Peyer's patch (tissue), 4 donors: Measurements from ENCODE around the gene EIF2B4. TPM values are rescaled to one million over a fixed set of nuclear protein-coding genes. Genes with fewer than 3 reads are reported as not detected.
A peak's percentile ranks its signal among the peaks of the same experiment; 100 is the strongest.

Experiments used
- DNase-seq, 3 donors: peaks; one replicate each; pipeline ENCODE4 v3.0.0-alpha.2; 2017 to 2019
- H3K27ac ChIP-seq, 4 donors: fragments of 200-600 bp; sonication (generic); one replicate each; pipeline ENCODE4 v1.5.1; 2016 to 2019
- H3K27me3 ChIP-seq, 2 donors: fragments of 200-600 bp; sonication (generic); one replicate each; pipeline ENCODE4 v1.5.1; 2019
- H3K36me3 ChIP-seq, 3 donors: fragments of 200-600 bp; sonication (generic); one replicate each; pipeline ENCODE4 v1.5.1; 2016 to 2019
- H3K4me1 ChIP-seq, 4 donors: fragments of 200-600 bp; sonication (generic); one replicate each; pipeline ENCODE4 v1.5.1; 2016 to 2019
- H3K4me3 ChIP-seq, 4 donors: fragments of 200-600 bp; sonication (generic); 1 replicate in 3 of 4; 2 replicates in 1 of 4; pipeline ENCODE4 v1.5.1; 2016 to 2019; ENCODE audit warnings: mild to moderate bottlenecking in 1 of 4
- H3K9me3 ChIP-seq, 4 donors: fragments of 200-600 bp; sonication (generic); one replicate each; pipeline ENCODE4 v1.5.1; 2016 to 2019; ENCODE audit warnings: mild to moderate bottlenecking in 1 of 4
- POLR2A ChIP-seq, 2 donors: fragments of 450-650 bp; IDR thresholded peaks; one replicate each; pipeline ENCODE4 v1.5.1; 2017; ENCODE audit warnings: antibody characterized with exemption in 2 of 2, mild to moderate bottlenecking in 2 of 2, moderate library complexity in 2 of 2
- total RNA-seq, 4 donors: library from RNA; depleted of rRNA; stranded (reverse); fragments of >200 nt; gene quantifications; one replicate each; pipeline ENCODE4 v1.1.0, GENCODE V29; 2016
- TF ChIP-seq, protein P1 (sequence below), 6 experiments: fragments of 450-650 bp in 4 of 6; fragments of 200-600 bp in 2 of 6; sonication (generic) in 1 of 6; IDR thresholded peaks; one replicate each; pipeline ENCODE4 v1.5.1; 2017 to 2019; ENCODE audit warnings: antibody characterized with exemption in 6 of 6, mild to moderate bottlenecking in 3 of 6, moderate library complexity in 1 of 6

The EIF2B4 gene
- total RNA-seq, 4 donors from 2014 or later: 19.8 to 47.0 (median 33.7) TPM

DNA sequence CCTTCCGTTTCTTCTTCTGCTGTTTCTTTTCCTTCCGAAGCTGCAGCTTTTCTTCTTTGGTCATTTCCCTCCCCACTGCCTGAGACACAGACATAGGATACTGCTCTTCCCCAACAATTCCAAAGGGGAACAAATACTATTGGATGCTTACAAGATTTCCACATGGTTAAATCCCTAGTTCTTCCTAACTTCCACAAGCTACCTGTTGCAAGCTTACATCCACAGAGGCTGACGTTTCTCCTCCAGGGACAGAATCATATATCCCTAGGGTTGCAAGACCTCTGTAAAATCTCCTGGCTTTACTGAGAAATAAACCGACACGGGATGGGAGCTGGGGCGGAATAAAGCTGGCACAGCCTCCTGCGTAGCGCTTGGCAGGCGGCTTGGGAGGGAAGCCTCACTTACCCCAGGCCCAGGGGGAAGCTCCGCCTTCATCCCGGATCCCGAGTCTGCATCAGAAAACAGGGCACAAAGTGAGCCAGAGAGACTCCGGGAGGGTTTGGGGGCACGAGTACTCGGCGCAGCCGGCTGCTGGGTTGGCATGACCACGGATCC, 590 bp downstream of the EIF2B4 start:
- no peak for TF ChIP-seq POLR2A (IDR thresholded peaks at IDR 0.05)
- TF ChIP-seq, protein P1, sequence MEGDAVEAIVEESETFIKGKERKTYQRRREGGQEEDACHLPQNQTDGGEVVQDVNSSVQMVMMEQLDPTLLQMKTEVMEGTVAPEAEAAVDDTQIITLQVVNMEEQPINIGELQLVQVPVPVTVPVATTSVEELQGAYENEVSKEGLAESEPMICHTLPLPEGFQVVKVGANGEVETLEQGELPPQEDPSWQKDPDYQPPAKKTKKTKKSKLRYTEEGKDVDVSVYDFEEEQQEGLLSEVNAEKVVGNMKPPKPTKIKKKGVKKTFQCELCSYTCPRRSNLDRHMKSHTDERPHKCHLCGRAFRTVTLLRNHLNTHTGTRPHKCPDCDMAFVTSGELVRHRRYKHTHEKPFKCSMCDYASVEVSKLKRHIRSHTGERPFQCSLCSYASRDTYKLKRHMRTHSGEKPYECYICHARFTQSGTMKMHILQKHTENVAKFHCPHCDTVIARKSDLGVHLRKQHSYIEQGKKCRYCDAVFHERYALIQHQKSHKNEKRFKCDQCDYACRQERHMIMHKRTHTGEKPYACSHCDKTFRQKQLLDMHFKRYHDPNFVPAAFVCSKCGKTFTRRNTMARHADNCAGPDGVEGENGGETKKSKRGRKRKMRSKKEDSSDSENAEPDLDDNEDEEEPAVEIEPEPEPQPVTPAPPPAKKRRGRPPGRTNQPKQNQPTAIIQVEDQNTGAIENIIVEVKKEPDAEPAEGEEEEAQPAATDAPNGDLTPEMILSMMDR (IDR thresholded peaks at IDR 0.05): no peak
- Histone ChIP-seq H3K36me3 (peaks cover 0 to 60% (median 4%) of the 10 kb centered on the region in 3 donors), H3K4me1 (peaks cover 0 to 27% (median 11%) of the 10 kb centered on the region in 4 donors), H3K9me3 (no peaks in the 10 kb centered on the region), H3K27me3 (no peaks in the 10 kb centered on the region), H3K27ac (peak overlapping the region; percentile 86 to 90 (median 90)), H3K4me3 (peak overlapping the region; percentile 77 to 89 (median 78))
- peak in 1 of 3 donors; percentile 48 for DNase-seq

DNA sequence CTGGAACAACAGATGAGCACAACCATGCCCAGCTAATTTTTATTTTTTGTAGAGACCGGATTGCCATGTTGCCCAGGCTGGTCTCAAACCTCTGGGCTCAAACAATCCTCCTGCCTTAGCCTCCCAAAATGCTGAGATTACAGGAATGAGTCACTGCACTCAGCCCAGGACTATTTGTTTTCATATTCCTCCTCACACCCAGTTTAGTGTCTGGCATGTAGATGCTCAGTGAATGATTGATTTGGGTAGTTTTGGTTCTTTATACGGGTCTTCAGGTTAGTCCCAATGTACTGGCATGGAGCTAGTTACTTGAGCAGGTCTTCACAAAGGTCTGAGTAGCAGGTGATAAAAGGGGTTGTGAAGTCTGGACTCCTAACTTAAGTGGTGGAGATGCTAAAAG, 6.2 kb downstream of the EIF2B4 start:
- no peak for TF ChIP-seq POLR2A (IDR thresholded peaks at IDR 0.05)
- TF ChIP-seq, protein P1 (IDR thresholded peaks at IDR 0.05): no peak
- no peak overlapping the region for H3K27ac ChIP-seq
- no peak for DNase-seq
- no peaks in the 10 kb centered on the region for H3K27me3 ChIP-seq
- H3K36me3 ChIP-seq: peaks cover 0 to 58% (median 4%) of the 10 kb centered on the region in 3 donors
- H3K4me1 ChIP-seq: peaks cover 0 to 4% (median under 1%) of the 10 kb centered on the region in 4 donors
- H3K4me3 ChIP-seq: no peak overlapping the region
- no peaks in the 10 kb centered on the region for H3K9me3 ChIP-seq

DNA sequence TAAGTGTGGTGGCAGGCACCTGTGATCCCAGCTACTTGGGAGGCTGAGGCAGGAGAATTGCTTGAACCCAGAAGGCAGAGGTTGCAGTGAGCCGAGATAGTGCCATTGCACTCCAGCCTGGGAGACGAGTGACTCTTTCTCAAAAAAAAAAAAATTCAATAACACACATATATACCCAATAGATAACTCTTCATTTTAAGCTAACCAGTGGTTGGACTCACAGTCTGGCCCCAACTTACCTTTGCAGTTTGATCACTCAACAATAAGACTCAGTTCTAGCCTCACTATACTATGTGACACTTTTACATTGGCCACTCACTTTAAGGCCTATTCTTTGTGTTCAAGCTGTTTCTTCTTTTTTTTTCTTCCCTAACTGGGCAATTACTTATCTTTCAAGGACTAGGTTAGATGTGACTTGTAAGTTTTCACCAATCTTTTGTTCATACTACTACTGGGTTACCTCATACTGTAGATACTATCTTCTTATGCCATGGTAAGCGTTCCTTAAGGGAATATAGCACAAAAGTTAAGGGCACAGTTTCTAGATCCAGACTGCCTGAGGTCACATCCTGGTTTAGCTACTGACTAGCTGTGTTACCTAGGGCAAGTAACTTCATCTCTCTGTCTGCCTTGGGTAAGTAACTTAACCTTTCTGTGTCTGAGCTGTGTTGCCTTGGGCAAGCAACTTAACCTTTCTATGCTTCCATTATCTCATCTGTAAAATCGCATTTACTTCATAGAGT, 7.3 kb downstream of the EIF2B4 start:
- Histone ChIP-seq H3K9me3 (no peaks in the 10 kb centered on the region), H3K27ac (no peak overlapping the region), H3K4me1 (peaks cover 0 to 7% (median 0%) of the 10 kb centered on the region in 4 donors), H3K36me3 (peaks cover 0 to 48% (median 4%) of the 10 kb centered on the region in 3 donors), H3K4me3 (no peak overlapping the region), H3K27me3 (no peaks in the 10 kb centered on the region)
- TF ChIP-seq, protein P1 (IDR thresholded peaks at IDR 0.05): no peak
- TF ChIP-seq POLR2A (IDR thresholded peaks at IDR 0.05): no peak
- DNase-seq: no peak

DNA sequence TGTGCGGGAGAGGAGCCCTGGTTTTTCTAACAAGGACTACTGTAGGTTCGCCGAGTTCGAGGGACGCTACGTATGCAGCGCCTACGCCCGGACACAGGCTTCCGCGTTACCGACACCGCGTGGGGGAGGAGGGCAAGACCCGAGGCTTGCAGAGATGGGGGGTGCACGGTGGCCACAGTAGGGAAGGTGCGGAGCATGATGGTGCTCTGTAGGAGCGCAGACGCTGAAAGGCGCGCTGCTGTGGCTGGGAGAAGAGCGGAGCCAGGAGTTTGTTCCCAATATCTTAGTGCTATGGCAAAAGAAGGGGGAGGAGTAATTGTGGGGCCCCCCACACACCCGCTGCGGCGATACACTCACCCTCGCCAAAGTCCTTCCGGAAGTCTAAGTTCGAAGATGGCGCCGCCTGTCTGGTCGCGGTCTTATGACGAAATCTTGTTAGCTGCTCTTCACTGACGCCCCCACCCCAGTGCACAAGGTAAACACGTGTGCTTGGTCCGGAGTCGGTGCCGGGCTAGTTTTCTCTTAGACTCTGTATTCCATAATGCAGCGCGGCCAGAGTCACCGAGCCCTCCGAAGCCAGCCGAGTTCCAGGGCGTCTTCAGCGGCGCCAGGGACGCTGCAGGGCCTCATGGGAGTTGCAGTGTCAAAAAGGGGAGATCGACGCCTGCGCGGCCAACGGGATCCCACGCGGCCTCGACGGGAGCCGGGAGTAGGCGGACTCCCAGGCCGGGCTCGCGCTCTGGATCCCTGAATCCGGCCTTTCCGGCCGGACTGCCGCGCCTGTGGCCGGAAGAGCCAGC, 13.6 kb downstream of the EIF2B4 start, which contains the start of gene GTF3C2:
TSS of gene GTF3C2 (minus strand) at position 383 of the 800 bp plus-strand sequence. CDS start 13,210 bp downstream, outside the sequence.
- TF ChIP-seq POLR2A (IDR thresholded peaks at IDR 0.05): peak; percentile 8 to 26
- TF ChIP-seq, protein P1 (IDR thresholded peaks at IDR 0.05): peak in 2 of 6 experiments; percentile 21 to 34

DNA sequence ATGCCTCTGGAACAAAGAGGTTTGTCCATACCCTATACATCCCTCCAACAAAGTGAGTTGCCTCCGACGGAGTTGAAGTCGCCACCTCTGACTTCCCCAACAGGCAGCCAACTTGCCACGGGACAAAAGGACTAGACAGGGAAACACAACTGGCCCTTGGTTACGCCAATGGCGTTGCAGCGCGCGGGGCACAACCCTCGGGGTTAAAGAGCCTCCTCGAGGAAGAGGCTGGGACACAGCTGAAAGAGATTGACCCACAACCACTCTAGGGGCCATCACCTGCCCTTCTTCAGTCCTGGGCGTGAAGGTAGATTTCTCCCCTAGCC, 14.1 kb downstream of the EIF2B4 start:
- no peak for TF ChIP-seq POLR2A (IDR thresholded peaks at IDR 0.05)
- TF ChIP-seq, protein P1 (IDR thresholded peaks at IDR 0.05): no peak
- Histone ChIP-seq H3K9me3 (no peaks in the 10 kb centered on the region), H3K27me3 (no peaks in the 10 kb centered on the region), H3K4me3 (peak overlapping the region; percentile 58 to 97 (median 68)), H3K27ac (peak overlapping the region; percentile 82 to 95 (median 92)), H3K36me3 (no peaks in the 10 kb centered on the region), H3K4me1 (peaks cover 0 to 36% (median 5%) of the 10 kb centered on the region in 4 donors)
- peak in 2 of 3 donors; percentile 76 to 81 for DNase-seq

More for the DNA sequence above, 13.6 kb downstream of the EIF2B4 start, which contains the start of gene GTF3C2:
- Histone ChIP-seq H3K36me3 (no peaks in the 10 kb centered on the region), H3K27me3 (no peaks in the 10 kb centered on the region), H3K9me3 (no peaks in the 10 kb centered on the region), H3K4me3 (peak within 1 kb of the TSS; percentile 58 to 97 (median 68)), H3K27ac (peak within 1 kb of the TSS; percentile 82 to 95 (median 92)), H3K4me1 (peaks cover 0 to 36% (median 5%) of the 10 kb centered on the region in 4 donors)
- peak; percentile 95 to 98 (median 97) for DNase-seq
